Limb (tissue), 2 donors: ENCODE data around the gene DDX60.
"Not testable (repeated sequence)": the region's sequence is repeated elsewhere in the genome, so short reads cannot be mapped to it uniquely, and the experiment has no call there.

Source experiments
- DNase-seq, 2 donors: peaks; one replicate each; pipeline ENCODE4 v3.0.0-alpha.2; 2016; ENCODE audit errors: extremely low spot score in 2 of 2

Gene DDX60

DNA sequence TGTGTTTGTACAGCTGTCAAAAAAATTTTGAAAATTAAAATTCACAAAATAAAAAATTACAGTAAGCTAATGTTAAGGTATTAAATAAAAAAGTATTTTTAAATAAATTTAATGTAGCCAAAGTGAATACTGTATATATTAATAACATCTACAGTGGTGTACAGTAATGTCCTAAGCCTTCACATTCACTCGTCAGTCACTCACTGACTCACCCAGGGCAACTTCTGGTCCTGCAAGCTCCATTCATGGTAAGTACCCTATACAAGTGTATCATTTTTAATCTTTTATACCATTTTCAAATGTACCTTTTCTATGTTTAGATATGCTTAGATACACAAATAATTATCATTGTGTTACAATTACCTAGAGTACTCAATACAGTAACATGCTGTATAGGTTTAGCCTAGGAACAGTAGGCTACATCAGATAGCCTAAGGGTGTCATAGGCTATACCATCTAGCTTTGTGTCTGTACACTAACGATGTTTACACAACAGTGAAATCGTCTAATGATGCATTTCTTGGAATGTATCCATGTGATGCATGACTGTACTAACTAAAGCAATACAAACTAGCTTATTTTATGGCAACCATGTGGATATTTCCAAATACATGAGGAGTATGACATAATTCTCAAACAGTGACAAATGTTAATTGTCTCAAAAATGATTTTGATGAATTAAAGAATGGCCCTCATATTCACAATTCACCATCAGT is 13.7 kb downstream of the DDX60 start:
- DNase-seq = no peak

DNA sequence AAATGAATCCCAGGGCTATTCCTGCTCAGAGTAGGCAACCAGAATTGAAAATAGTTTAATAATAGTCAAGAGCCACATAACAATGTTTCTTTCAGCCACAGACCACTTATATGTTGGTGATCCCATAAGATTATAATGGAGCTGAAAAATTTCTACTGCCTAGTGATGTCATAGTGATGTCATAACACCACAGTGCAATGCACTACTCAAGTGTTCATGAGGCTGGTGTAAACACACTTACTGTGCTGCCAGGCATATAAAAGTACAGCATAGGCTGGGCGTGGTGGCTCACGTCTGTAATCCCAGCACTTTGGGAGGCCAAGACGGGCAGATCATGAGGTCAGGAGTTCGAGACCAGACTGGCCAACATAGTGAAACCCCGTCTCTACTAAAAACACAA is 15.1 kb downstream of the DDX60 start:
- not testable (repeated sequence) for DNase-seq

DNA sequence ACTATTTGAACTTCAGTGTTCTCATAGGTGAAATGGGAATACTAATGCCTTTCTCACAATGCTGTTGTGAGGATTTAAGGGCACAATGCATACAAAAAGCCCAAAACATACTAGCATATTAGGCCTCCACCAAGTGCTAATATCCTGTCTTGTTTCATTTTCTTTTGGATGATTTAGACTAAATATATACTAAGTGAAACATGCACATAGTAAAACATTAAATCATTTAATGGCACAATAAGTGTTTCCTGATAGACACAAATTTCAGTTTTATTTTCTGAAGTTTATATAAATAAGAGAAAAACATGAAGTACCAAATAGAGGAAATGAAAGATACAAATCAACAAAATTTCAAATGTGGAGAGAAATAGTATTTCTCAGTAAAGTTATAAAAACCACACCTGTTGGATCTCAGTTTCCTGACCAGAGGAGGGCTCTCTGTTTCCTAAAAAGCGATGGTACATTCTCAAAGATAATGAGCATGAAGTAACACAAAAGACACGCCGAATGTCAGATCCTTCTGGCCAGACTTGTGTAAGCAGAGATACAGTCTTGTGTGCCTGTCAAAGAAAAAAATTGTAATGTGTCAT is 25.1 kb downstream of the DDX60 start:
- no peak for DNase-seq

DNA sequence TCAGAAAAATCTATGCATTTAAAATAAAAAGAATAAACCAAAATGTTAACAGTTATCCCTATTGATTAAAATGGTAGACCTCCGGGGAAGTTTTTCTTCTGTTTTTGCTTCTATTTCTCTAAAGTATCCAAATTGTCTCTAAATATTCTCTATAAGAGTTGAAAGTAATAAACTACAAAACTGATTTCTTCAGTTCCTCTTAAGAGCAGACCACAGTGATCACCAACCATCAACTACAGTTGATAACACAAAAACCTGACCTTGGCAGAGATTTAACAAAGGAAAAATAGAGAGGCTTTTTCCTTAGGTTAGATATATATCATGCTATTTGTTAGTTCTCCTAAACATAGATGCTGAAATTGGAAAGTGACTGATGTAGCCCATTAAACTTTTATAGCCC is 27.3 kb downstream of the DDX60 start:
- no peak for DNase-seq

GRCh38 chr4:168285850-168286249 is 32.7 kb downstream of the DDX60 start:
- not testable (repeated sequence) for DNase-seq

GRCh38 chr4:168279556-168279955 is 39.0 kb downstream of the DDX60 start:
- DNase-seq = no peak

DNA sequence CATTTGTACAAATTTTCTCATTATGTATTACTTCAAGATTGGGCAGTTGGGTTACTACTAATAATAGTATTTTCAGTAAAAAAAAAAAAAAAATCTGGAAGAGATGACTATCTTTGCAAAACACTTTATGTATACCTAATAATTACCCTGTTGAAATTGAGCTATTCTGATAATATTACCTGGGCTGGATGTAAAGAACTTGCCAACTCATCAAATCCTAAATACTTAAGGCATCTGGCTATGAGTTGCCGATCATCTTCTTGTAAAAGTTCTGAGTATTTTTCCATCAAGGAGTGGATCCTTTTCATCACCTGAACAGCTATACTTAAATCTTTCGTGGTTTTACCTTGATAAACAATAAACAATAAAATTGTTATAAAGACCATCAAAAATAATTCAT is 42.7 kb downstream of the DDX60 start:
- DNase-seq = no peak

- no peak for DNase-seq
Measured at GRCh38 chr4:168274871-168275270, 43.7 kb downstream of the DDX60 start.

DNA sequence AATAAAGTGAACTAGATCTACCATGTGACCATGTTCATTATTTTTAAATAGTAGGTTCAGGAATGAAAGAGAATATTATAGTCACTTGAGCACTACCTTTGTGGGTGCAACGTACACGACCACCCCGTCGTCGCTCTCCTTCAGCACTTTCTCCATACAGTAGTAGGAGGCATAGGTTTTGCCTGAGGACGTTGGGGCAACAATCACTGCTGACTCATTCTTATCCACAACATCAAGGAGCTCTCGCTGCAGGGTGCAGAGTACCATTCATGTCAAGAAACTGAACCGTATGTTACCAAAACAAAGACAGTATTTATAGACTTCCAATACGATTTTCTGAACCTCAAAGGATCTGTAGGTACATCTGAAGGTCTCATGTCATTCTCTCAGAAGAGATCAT is 44.7 kb downstream of the DDX60 start:
- DNase-seq = no peak

DNA sequence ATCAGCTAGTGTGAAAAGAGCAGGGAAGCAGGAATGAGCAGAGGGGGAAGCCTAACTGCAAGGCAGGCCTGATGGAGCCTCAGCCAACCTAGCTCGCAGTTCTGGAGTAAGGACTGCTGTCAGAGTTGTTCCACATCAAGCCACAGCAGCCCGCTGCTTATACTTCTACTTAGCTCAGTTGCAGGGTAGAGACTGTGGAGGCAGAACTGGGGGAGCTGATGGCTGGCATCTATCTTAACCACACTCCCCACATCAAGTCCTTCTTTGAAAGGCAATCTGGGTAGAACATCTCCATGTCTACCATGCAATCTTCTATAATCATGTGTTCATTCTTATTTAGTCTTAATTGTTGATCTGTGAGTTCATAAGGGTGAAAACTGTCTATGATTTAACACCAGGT is 46.1 kb downstream of the DDX60 start:
- DNase-seq = no peak

GRCh38 chr4:168269896-168270295 is 48.7 kb downstream of the DDX60 start:
- DNase-seq = no peak

DNA sequence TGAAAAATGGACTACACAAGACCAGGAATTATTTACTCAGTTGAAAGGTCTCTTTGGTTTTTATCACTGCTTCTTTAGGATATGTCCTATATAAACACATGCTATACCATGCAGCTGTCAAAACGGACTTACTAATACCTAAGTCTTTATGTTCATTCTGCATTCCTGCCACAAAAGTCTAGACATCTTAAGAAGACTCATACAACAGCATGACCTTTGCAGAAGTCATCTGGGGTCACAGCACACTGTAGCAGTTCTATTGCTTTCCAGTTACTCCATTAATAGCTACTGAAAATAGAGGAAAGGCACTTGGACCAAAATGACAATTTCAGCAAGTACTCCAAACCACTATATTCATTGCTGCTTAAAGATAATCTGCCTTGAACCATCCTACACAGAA is 53.2 kb downstream of the DDX60 start:
- no peak for DNase-seq

DNA sequence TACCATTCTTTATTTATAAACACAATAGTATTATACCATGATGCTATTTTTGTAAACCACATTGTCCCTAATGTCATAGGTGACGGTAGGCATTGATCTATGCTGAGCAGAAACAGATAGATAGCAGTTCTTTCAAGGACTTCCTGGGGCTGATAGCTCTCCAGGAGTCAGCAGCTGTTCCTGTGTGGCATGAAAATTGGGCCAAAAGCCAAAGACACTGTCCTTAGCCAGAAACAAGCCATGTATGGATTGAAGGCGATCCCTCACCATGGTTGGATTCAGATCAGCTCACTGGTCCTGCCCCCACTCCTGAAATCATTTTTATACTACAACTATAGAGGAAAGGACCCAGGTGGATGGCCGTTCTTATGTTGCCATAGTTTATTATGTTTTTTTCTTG is 53.6 kb downstream of the DDX60 start:
- peak in 1 of 2 donors; percentile 36 for DNase-seq

- DNase-seq = no peak
Measured at GRCh38 chr4:168263039-168263438, 55.5 kb downstream of the DDX60 start.

DNA sequence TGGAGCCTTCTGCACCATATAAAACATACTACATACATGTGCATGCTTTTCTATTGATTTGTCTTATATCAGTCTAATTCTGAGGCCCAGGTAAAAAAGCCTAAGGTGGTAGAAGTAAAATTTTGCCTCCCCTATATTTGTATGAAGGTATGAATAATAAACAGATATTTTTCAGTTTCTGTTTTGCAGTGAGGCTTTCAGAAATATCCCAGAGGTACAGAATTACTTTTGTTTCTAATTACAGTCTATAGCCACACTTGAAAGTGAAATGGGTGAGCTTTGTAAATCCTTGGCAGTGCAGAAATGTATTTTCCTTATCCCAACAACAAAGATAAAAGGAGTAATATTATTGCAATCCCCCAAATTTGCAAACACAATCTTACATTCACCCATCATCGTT is 59.5 kb downstream of the DDX60 start:
- DNase-seq = no peak

DNA sequence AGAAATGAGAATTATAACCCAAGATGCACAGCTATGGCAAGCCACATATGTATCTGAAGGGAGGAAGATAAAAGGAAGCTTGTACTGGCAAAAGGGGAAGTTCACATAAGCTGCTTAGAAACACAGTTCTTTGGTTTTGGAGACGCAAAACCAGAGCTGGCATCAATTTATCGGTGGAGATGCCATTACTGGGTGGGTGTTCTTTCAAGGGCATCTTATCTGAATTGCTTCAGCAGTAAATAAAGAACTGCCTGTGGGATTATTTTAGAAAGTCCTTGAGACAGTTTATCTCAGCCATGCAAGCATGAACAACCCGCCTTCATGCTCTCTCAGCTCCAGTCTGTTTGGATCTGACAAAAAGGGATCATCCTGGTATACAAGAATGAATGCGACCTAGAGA is 60.8 kb downstream of the DDX60 start:
- no peak for DNase-seq

- DNase-seq = no peak
Measured at GRCh38 chr4:168248176-168248710, 70.3 kb downstream of the DDX60 start.

DNA sequence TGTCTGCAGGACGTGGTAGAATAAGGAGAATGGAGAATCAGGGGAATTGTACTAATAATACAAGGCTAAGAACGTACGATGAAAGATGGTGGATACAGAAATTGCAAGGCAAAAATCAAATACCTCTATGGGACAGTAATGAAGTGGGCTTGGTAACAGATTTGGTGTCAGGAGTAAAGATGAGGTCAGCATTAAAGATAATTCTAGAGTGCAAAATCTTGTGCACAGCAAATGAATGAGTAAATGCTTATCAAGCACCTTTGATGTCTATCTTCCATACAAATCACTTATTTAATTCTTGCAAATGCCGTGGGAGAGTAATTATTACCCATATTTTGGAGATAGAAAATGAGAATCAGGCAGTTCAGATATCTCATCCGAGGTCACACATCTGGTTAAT is 70.9 kb downstream of the DDX60 start:
- no peak for DNase-seq

- no peak for DNase-seq
Measured at GRCh38 chr4:168241953-168242352, 76.6 kb downstream of the DDX60 start.

GRCh38 chr4:168240821-168241220 is 77.7 kb downstream of the DDX60 start:
- DNase-seq = no peak

GRCh38 chr4:168221301-168221700 is 97.3 kb downstream of the DDX60 start:
- peak in 1 of 2 donors; percentile 34 for DNase-seq

- DNase-seq = no peak
Measured at GRCh38 chr4:168220893-168221292, 97.7 kb downstream of the DDX60 start.

- DNase-seq = no peak
Measured at GRCh38 chr4:168218645-168219044, 99.9 kb downstream of the DDX60 start.
